HEK293 (cell line): ENCODE data around the gene CD55.
A peak's percentile ranks its signal among the peaks of the same experiment; 100 is the strongest.

Source experiments
- FEZF1 ChIP-seq: fragments of 450-650 bp; formaldehyde crosslinking; IDR thresholded peaks from 2 replicates; pipeline ENCODE4 v1.5.1; 2016; ENCODE audit warnings: missing biosample characterization, missing genetic modification characterization
- KLF1 ChIP-seq: fragments of 450-650 bp; formaldehyde crosslinking; IDR thresholded peaks from 2 replicates; pipeline ENCODE4 v1.5.1; 2016; ENCODE audit warnings: missing biosample characterization, missing genetic modification characterization
- OVOL3 ChIP-seq: fragments of 450-650 bp; formaldehyde crosslinking; IDR thresholded peaks from 2 replicates; pipeline ENCODE4 v1.5.1; 2016; ENCODE audit warnings: missing biosample characterization, missing genetic modification characterization
- SETDB1 ChIP-seq: IDR thresholded peaks from one replicate; pipeline ENCODE4 v1.6.1; 2017; ENCODE audit warnings: mild to moderate bottlenecking, low read length, moderate library complexity, mixed read lengths; ENCODE audit not compliant: insufficient read length
- ZBTB8A ChIP-seq: fragments of 450-650 bp; formaldehyde crosslinking; IDR thresholded peaks from 2 replicates; pipeline ENCODE4 v1.5.1; 2016; ENCODE audit warnings: missing biosample characterization, missing genetic modification characterization
- ZEB2 ChIP-seq: fragments of 450-650 bp; formaldehyde crosslinking; IDR thresholded peaks from 2 replicates; pipeline ENCODE4 v1.5.1; 2016; ENCODE audit warnings: missing biosample characterization, missing genetic modification characterization
- ZNF10 ChIP-seq: fragments of 450-650 bp; formaldehyde crosslinking; IDR thresholded peaks from 2 replicates; pipeline ENCODE4 v1.5.1; 2017; ENCODE audit warnings: missing biosample characterization, missing genetic modification characterization
- ZNF133 ChIP-seq: fragments of 450-650 bp; formaldehyde crosslinking; IDR thresholded peaks from 2 replicates; pipeline ENCODE4 v1.5.1; 2016; ENCODE audit warnings: missing biosample characterization, missing genetic modification characterization
- ZNF140 ChIP-seq: fragments of 450-650 bp; formaldehyde crosslinking; IDR thresholded peaks from 2 replicates; pipeline ENCODE4 v1.5.1; 2016; ENCODE audit warnings: missing biosample characterization, missing genetic modification characterization
- ZNF2 ChIP-seq: fragments of 450-650 bp; formaldehyde crosslinking; IDR thresholded peaks from 2 replicates; pipeline ENCODE4 v1.5.1; 2016; ENCODE audit warnings: missing biosample characterization, missing genetic modification characterization
- ZNF24 ChIP-seq: fragments of 450-650 bp; formaldehyde crosslinking; IDR thresholded peaks from 2 replicates; pipeline ENCODE4 v1.5.1; 2016; ENCODE audit warnings: missing biosample characterization, missing genetic modification characterization
- ZNF274 ChIP-seq, 2 experiments: fragments of 200-500 bp in 1 of 2; fragments of 450-650 bp in 1 of 2; sonication (Bioruptor generic) in 1 of 2; formaldehyde crosslinking in 1 of 2; IDR thresholded peaks; 2 replicates each; pipeline versions ENCODE4 v1.5.1 to v1.6.1; 2014 to 2016; ENCODE audit warnings: borderline replicate concordance in 1 of 2, inconsistent platforms in 1 of 2, low read length in 1 of 2, missing biosample characterization in 1 of 2, missing genetic modification characterization in 1 of 2
- ZNF391 ChIP-seq: fragments of 450-650 bp; formaldehyde crosslinking; IDR thresholded peaks from 2 replicates; pipeline ENCODE4 v1.5.1; 2016; ENCODE audit warnings: low read depth, missing biosample characterization, missing genetic modification characterization, borderline replicate concordance
- ZNF394 ChIP-seq: fragments of 450-650 bp; formaldehyde crosslinking; IDR thresholded peaks from 2 replicates; pipeline ENCODE4 v1.5.1; 2016; ENCODE audit warnings: missing biosample characterization, missing genetic modification characterization, mild to moderate bottlenecking, moderate library complexity, borderline replicate concordance
- ZNF404 ChIP-seq: fragments of 450-650 bp; formaldehyde crosslinking; IDR thresholded peaks from 2 replicates; pipeline ENCODE4 v1.5.1; 2017; ENCODE audit warnings: missing biosample characterization, missing genetic modification characterization
- ZNF48 ChIP-seq: fragments of 450-650 bp; formaldehyde crosslinking; IDR thresholded peaks from 2 replicates; pipeline ENCODE4 v1.5.1; 2016; ENCODE audit warnings: missing biosample characterization, missing genetic modification characterization
- ZNF529 ChIP-seq: fragments of 450-650 bp; formaldehyde crosslinking; IDR thresholded peaks from 2 replicates; pipeline ENCODE4 v1.5.1; 2017; ENCODE audit warnings: missing genetic modification characterization, missing biosample characterization; ENCODE audit not compliant: insufficient replicate concordance
- ZNF626 ChIP-seq: fragments of 450-650 bp; sonication (Bioruptor Pico); formaldehyde crosslinking; IDR thresholded peaks from 2 replicates; pipeline ENCODE4 v1.5.1; 2018; ENCODE audit warnings: missing biosample characterization, missing genetic modification characterization, inconsistent platforms
- ZNF658 ChIP-seq: fragments of 450-650 bp; formaldehyde crosslinking; IDR thresholded peaks from 2 replicates; pipeline ENCODE4; 2016; ENCODE audit warnings: missing biosample characterization, missing genetic modification characterization
- ZNF791 ChIP-seq: fragments of 450-650 bp; formaldehyde crosslinking; IDR thresholded peaks from 2 replicates; pipeline ENCODE4 v1.5.1; 2016; ENCODE audit warnings: missing biosample characterization, missing genetic modification characterization
- ZSCAN30 ChIP-seq: fragments of 450-650 bp; IDR thresholded peaks from 2 replicates; pipeline ENCODE4 v1.5.1; 2018; ENCODE audit warnings: missing biosample characterization, mild to moderate bottlenecking, missing genetic modification characterization, moderate library complexity
- ZXDB ChIP-seq: fragments of 450-650 bp; formaldehyde crosslinking; IDR thresholded peaks from 2 replicates; pipeline ENCODE4 v1.5.1; 2016; ENCODE audit warnings: missing biosample characterization, missing genetic modification characterization
- TF ChIP-seq, protein P1 (sequence below): fragments of 450-650 bp; formaldehyde crosslinking; conservative IDR thresholded peaks from 2 replicates; pipeline ENCODE4 v1.5.1; 2016; ENCODE audit warnings: low read depth, missing biosample characterization, missing genetic modification characterization
- TF ChIP-seq, protein P2 (sequence below): IDR thresholded peaks from 2 replicates; pipeline ENCODE4 v1.6.1; 2011; ENCODE audit warnings: mild to moderate bottlenecking, low read depth, low read length, borderline replicate concordance
- TF ChIP-seq, protein P3 (sequence below): fragments of 450-650 bp; formaldehyde crosslinking; IDR thresholded peaks from 2 replicates; pipeline ENCODE4 v1.5.1; 2017; ENCODE audit warnings: missing biosample characterization, missing genetic modification characterization
- TF ChIP-seq, protein P4 (sequence below): fragments of 450-650 bp; formaldehyde crosslinking; IDR thresholded peaks from 2 replicates; pipeline ENCODE4 v1.5.1; 2017; ENCODE audit warnings: missing biosample characterization, missing genetic modification characterization
- TF ChIP-seq, protein P5 (sequence below): fragments of 450-650 bp; formaldehyde crosslinking; IDR thresholded peaks from 2 replicates; pipeline ENCODE4 v1.5.1; 2016; ENCODE audit warnings: missing biosample characterization, missing genetic modification characterization
- TF ChIP-seq, protein P6 (sequence below): fragments of 450-650 bp; formaldehyde crosslinking; IDR thresholded peaks from 2 replicates; pipeline ENCODE4 v1.5.1; 2016; ENCODE audit warnings: missing biosample characterization, missing genetic modification characterization

The CD55 gene

DNA sequence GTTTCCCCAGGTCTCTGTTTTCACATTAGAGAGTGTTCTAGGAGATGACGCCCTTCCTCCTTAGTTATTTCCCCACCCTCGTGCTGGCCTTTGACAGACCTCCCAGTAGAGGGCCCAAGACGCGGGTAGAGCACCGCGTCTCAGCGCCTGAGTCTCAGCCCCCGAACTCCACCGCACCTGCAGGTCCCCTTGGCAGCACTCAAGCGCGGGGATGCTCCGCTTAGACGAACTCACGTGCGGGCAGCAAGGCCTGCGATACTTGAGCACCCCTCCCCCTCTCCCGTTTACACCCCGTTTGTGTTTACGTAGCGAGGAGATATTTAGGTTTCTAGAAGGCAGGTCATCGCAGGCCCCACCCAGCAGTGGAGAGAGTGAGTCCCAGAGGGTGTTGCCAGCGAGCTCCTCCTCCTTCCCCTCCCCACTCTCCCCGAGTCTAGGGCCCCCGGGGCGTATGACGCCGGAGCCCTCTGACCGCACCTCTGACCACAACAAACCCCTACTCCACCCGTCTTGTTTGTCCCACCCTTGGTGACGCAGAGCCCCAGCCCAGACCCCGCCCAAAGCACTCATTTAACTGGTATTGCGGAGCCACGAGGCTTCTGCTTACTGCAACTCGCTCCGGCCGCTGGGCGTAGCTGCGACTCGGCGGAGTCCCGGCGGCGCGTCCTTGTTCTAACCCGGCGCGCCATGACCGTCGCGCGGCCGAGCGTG is at the start of gene CD55 (continued):
- TF ChIP-seq, protein P1, sequence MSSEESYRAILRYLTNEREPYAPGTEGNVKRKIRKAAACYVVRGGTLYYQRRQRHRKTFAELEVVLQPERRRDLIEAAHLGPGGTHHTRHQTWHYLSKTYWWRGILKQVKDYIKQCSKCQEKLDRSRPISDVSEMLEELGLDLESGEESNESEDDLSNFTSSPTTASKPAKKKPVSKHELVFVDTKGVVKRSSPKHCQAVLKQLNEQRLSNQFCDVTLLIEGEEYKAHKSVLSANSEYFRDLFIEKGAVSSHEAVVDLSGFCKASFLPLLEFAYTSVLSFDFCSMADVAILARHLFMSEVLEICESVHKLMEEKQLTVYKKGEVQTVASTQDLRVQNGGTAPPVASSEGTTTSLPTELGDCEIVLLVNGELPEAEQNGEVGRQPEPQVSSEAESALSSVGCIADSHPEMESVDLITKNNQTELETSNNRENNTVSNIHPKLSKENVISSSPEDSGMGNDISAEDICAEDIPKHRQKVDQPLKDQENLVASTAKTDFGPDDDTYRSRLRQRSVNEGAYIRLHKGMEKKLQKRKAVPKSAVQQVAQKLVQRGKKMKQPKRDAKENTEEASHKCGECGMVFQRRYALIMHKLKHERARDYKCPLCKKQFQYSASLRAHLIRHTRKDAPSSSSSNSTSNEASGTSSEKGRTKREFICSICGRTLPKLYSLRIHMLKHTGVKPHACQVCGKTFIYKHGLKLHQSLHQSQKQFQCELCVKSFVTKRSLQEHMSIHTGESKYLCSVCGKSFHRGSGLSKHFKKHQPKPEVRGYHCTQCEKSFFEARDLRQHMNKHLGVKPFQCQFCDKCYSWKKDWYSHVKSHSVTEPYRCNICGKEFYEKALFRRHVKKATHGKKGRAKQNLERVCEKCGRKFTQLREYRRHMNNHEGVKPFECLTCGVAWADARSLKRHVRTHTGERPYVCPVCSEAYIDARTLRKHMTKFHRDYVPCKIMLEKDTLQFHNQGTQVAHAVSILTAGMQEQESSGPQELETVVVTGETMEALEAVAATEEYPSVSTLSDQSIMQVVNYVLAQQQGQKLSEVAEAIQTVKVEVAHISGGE (tag by site-specific recombination) = peak; percentile 33; the same call in 1 of the 2 replicates
- TF ChIP-seq SETDB1 (no peak), ZNF791 (tag by site-specific recombination) (no peak), ZNF2 (tag by site-specific recombination) (peak; percentile 36; the same call in 1 of the 2 replicates), ZNF133 (tag by site-specific recombination) (no peak), FEZF1 (tag by site-specific recombination) (peak; percentile 28; the same call in 1 of the 2 replicates), KLF1 (tag by site-specific recombination) (peak; percentile 100), ZNF274 (IDR thresholded peaks at IDR 0.05; ENCODE audit: low read length) (no peak), ZNF274 (tag by site-specific recombination; IDR thresholded peaks at IDR 0.05; ENCODE audit: borderline replicate concordance) (no peak), ZNF48 (tag by site-specific recombination) (no peak), ZNF10 (0 out of 2 replicates have a peak, but pooled peaks have one; percentile 17), ZNF394 (tag by site-specific recombination) (peak; percentile 69; the same call in 1 of the 2 replicates), ZNF404 (no peak), ZNF529 (tag by site-specific recombination) (no peak), ZXDB (tag by site-specific recombination) (peak; percentile 90), ZSCAN30 (peak; percentile 88), ZNF391 (tag by site-specific recombination) (no peak), ZEB2 (tag by site-specific recombination) (peak; percentile 98), ZNF24 (tag by site-specific recombination) (peak; percentile 78), OVOL3 (tag by site-specific recombination) (no peak; the same call in 1 of the 2 replicates), ZNF626 (no peak), ZNF658 (no peak), ZNF140 (no peak), ZBTB8A (tag by site-specific recombination) (peak; percentile 65)
- TF ChIP-seq, protein P2, sequence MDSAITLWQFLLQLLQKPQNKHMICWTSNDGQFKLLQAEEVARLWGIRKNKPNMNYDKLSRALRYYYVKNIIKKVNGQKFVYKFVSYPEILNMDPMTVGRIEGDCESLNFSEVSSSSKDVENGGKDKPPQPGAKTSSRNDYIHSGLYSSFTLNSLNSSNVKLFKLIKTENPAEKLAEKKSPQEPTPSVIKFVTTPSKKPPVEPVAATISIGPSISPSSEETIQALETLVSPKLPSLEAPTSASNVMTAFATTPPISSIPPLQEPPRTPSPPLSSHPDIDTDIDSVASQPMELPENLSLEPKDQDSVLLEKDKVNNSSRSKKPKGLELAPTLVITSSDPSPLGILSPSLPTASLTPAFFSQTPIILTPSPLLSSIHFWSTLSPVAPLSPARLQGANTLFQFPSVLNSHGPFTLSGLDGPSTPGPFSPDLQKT = no peak
- TF ChIP-seq, protein P3, sequence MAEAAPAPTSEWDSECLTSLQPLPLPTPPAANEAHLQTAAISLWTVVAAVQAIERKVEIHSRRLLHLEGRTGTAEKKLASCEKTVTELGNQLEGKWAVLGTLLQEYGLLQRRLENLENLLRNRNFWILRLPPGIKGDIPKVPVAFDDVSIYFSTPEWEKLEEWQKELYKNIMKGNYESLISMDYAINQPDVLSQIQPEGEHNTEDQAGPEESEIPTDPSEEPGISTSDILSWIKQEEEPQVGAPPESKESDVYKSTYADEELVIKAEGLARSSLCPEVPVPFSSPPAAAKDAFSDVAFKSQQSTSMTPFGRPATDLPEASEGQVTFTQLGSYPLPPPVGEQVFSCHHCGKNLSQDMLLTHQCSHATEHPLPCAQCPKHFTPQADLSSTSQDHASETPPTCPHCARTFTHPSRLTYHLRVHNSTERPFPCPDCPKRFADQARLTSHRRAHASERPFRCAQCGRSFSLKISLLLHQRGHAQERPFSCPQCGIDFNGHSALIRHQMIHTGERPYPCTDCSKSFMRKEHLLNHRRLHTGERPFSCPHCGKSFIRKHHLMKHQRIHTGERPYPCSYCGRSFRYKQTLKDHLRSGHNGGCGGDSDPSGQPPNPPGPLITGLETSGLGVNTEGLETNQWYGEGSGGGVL (tag by site-specific recombination) = peak; percentile 85
- TF ChIP-seq, protein P4, sequence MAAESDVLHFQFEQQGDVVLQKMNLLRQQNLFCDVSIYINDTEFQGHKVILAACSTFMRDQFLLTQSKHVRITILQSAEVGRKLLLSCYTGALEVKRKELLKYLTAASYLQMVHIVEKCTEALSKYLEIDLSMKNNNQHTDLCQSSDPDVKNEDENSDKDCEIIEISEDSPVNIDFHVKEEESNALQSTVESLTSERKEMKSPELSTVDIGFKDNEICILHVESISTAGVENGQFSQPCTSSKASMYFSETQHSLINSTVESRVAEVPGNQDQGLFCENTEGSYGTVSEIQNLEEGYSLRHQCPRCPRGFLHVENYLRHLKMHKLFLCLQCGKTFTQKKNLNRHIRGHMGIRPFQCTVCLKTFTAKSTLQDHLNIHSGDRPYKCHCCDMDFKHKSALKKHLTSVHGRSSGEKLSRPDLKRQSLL (tag by site-specific recombination) = peak; percentile 64; the same call in 1 of the 2 replicates
- TF ChIP-seq, protein P5, sequence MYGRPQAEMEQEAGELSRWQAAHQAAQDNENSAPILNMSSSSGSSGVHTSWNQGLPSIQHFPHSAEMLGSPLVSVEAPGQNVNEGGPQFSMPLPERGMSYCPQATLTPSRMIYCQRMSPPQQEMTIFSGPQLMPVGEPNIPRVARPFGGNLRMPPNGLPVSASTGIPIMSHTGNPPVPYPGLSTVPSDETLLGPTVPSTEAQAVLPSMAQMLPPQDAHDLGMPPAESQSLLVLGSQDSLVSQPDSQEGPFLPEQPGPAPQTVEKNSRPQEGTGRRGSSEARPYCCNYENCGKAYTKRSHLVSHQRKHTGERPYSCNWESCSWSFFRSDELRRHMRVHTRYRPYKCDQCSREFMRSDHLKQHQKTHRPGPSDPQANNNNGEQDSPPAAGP (tag by site-specific recombination) = peak; percentile 99
- TF ChIP-seq, protein P6, sequence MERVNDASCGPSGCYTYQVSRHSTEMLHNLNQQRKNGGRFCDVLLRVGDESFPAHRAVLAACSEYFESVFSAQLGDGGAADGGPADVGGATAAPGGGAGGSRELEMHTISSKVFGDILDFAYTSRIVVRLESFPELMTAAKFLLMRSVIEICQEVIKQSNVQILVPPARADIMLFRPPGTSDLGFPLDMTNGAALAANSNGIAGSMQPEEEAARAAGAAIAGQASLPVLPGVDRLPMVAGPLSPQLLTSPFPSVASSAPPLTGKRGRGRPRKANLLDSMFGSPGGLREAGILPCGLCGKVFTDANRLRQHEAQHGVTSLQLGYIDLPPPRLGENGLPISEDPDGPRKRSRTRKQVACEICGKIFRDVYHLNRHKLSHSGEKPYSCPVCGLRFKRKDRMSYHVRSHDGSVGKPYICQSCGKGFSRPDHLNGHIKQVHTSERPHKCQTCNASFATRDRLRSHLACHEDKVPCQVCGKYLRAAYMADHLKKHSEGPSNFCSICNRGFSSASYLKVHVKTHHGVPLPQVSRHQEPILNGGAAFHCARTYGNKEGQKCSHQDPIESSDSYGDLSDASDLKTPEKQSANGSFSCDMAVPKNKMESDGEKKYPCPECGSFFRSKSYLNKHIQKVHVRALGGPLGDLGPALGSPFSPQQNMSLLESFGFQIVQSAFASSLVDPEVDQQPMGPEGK = peak; percentile 99
